IPS-18c (cell line): ENCODE data around the gene VDAC2.

Source experiments
- H3K4me3 ChIP-seq: 2 replicates; pipeline ENCODE4 v1.7.0; 2013; ENCODE audit warnings: low read depth, mild to moderate bottlenecking, low read length, moderate library complexity; ENCODE audit not compliant: insufficient read depth
- H3K9me3 ChIP-seq: one replicate; pipeline ENCODE4 v1.6.1; 2013; ENCODE audit warnings: mild to moderate bottlenecking, low read length, moderate library complexity; ENCODE audit not compliant: control insufficient read depth, insufficient read depth

VDAC2 gene

DNA sequence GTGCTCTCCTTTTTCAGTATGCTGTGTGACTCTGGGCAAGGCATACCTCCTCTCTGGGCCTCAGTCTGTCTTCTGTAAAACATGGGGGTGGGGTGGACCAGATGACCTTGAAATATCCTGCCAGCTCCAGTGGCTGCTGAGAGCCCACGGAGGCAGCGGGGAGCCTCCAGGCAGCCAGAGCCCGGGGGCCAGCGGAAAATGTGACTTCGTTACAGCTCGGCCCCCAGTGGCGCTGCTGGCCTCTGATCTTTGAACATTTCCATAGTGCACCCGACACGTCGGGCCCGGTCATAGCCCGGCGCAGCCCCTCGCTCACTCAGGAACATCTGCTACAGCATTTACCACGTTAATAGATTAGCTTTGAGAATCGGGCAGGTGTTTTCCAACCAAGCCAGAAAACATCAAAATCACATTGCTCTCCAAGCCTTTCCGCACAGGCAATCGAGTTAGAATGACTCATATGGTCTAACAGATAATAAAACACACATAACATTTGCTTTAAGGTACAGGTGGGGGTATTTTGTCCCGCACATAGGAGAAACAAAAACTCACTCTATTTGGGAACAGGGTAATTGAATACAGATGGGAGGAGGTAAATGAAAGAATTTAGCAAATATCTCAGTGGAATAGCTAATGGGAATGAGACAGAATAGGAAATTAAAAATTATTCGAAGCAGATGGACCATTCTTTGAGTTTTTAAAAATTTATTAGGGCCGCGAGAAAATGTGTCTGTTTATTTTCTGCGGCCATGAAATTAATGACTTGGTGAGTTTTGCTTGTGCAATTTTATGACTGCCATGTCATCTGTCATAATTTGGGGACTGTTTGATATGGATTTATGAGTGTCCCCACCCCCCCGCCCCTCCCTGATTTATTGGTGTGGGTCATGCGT, 51.5 kb downstream of the VDAC2 start:
- no peak overlapping the region for H3K4me3 ChIP-seq
- no peaks in the 10 kb centered on the region for H3K9me3 ChIP-seq

DNA sequence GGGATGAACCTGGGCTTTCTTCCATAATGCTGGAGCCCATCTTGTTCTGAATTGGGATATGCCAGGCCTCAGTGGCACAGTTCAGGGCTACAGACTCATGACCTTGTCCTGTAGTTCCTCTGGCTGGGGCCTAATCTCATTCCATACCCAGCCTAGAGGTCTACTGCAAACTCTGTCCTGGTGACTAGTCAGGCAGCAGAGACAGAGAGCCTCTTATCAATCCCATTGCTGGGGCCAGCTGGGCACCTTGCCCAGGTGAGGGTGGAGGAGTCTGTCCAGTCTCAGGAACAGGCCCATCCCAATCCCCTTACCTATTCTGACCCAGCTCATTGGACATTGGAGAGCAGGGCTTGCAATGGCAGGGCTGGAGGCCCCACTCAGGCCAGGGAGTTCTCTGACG, 53.2 kb downstream of the VDAC2 start:
- Histone ChIP-seq H3K4me3 (no peak overlapping the region), H3K9me3 (no peaks in the 10 kb centered on the region)

DNA sequence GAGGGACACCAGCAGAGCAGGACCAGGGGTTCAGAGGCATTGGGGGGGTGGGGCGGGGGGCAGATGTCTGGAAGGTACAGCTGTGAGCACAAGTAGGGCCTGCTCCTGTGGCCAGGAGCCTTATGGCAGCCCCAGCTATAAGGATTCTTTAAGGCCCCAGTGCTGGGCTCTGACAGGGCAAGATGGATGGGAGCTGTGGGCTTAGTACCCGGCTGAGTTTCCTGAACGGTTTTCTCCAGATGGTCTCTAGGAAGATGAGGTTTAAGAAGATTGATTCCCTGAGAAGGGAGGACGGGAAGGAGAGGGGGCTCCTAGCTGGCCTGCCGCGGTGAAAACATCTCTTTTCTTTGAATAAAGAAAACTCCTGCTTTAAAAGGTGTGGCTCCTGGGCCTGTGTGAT, 55.3 kb downstream of the VDAC2 start:
- no peaks in the 10 kb centered on the region for H3K9me3 ChIP-seq
- H3K4me3 ChIP-seq, result no peak overlapping the region

GRCh38 chr10:75266945-75267344, 56.3 kb downstream of the VDAC2 start:
- no peaks in the 10 kb centered on the region for H3K9me3 ChIP-seq
- H3K4me3 ChIP-seq, result no peak overlapping the region

GRCh38 chr10:75269605-75270004, 59.0 kb downstream of the VDAC2 start:
- H3K4me3 ChIP-seq, result no peak overlapping the region
- H3K9me3 ChIP-seq, result no peaks in the 10 kb centered on the region

DNA sequence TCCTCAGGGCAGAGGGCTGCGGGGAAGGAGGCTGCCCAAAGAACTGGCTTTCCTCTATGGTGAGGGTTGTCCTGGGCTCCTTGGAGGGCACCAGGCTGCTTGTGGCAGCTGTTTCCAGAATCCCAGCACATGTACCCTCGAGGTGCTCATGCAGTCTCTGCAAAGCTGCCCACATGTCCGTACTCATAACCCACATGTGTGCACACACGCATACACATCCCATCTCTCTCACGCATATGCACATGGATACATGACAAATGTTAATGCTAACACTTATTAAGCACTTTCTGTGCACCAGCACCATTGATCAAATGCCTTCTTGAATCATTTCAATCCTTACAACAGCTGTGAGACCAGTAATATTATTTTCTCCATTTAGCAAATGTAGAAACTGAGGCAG, 61.5 kb downstream of the VDAC2 start:
- Histone ChIP-seq H3K9me3 (no peaks in the 10 kb centered on the region), H3K4me3 (no peak overlapping the region)

GRCh38 chr10:75272896-75273295, 62.3 kb downstream of the VDAC2 start:
- no peak overlapping the region for H3K4me3 ChIP-seq
- H3K9me3 ChIP-seq, result no peaks in the 10 kb centered on the region

DNA sequence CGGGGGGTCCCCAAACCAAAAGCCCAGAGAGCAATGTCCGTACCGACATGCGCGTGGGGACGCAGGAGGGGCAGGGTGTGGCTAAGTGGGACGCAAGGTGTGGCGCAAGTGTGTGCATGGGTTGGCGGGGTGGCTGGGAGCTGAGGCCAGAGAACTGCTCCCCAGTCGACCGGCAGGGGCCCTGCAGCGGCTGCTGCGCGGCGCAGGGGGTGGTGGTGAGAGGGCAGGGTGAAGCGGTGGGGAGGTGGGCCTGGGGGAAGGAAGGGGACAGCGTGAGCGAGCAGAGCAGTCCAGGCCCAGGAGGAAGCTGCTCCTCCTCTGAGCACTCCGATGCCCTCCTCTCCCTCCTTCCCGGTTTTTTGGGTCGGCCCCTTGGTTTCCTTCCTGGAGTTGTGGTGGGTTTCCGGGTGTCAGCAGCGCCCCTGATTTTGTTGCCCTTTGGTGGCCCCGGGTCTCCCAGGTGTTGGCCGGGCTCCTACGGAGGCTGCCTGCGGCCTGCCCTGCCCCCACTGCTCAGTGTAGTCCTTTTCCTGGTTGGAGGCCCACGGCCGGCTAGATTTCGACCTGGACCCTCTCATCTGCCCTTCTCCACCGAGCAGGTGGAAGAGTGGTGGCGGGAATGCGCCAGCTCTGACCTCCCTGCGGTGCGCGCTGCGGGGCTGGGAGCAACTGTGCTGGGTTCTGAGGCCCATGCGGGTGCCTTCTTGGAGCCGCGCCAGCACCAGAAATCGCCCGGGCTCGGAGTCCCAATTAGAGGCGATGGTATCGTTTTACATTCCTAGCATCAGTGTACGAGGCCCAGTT, 65.7 kb downstream of the VDAC2 start:
- Histone ChIP-seq H3K9me3 (no peaks in the 10 kb centered on the region), H3K4me3 (no peak overlapping the region)

DNA sequence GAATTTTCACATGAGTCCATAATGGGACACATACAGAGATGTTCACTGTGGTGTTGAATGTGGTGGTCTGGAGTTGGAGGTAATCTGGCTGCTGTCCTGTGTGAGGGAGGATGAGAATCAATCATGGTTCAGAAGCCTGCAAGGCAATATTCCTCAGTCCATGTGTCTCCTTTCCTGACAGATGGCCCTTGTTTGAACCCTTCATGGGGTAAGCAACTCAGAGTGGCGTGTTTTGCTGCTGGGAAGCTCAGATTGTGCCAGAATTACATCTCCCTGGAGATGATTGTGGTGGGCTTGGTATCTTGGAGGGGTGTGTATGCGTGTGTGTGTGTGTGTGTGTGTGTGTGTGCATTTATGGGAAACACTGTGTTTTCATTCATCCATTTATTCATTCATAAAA, 69.6 kb downstream of the VDAC2 start:
- Histone ChIP-seq H3K4me3 (no peak overlapping the region), H3K9me3 (no peaks in the 10 kb centered on the region)
